CD4-positive, alpha-beta T cell (primary cell): ENCODE measurements around the gene COG3. TPM values are rescaled to one million over a fixed set of nuclear protein-coding genes. Genes with fewer than 3 reads are reported as not detected.

Experiments
- ATAC-seq: fragments of 200-7000 bp; cut with Tn5 transposase; one replicate; pipeline ENCODE4 v1.10.0; 2022; ENCODE audit warnings: mild to moderate bottlenecking; ENCODE audit not compliant: poor library complexity
- CTCF ChIA-PET: fragments of 350-600 bp; sonication (Branson Sonifier 250); formaldehyde crosslinking; loops from one replicate; lab custom pipeline; 2021; ENCODE audit warnings: antibody characterized with exemption, inconsistent platforms; lab: Charles Lee
- POLR2A ChIA-PET: fragments of 350-600 bp; sonication (Branson Sonifier 250); formaldehyde crosslinking; loops from one replicate; lab custom pipeline; 2021; ENCODE audit warnings: antibody characterized with exemption, inconsistent platforms; lab: Charles Lee
- DNase-seq, 14 experiments: peaks; one replicate each; pipeline ENCODE4 v3.0.0-alpha.2; 2013 to 2020; ENCODE audit warnings: mixed read lengths in 2 of 14
- H3K27ac ChIP-seq, 2 donors: one replicate each; pipeline versions ENCODE4 v1.5.1 to v1.7.0; 2013; ENCODE audit warnings: low read length in 2 of 2, low read depth in 1 of 2, mild to moderate bottlenecking in 1 of 2
- H3K27me3 ChIP-seq, 2 experiments: 1 replicate in 1 of 2; 2 replicates in 1 of 2; pipeline versions ENCODE4 v1.6.1 to v1.7.0; 2013; ENCODE audit warnings: low read length in 2 of 2, control low read depth in 1 of 2, mild to moderate bottlenecking in 1 of 2, moderate library complexity in 1 of 2; ENCODE audit not compliant: insufficient read depth in 2 of 2, control insufficient read depth in 1 of 2
- H3K36me3 ChIP-seq: one replicate; pipeline ENCODE4 v1.6.1; 2013; ENCODE audit warnings: low read length, control low read depth; ENCODE audit not compliant: insufficient read depth
- H3K4me1 ChIP-seq: one replicate; pipeline ENCODE4 v1.6.1; 2013; ENCODE audit warnings: low read length, control low read depth; ENCODE audit not compliant: insufficient read depth
- H3K4me3 ChIP-seq: one replicate; pipeline ENCODE4 v1.5.1; 2013; ENCODE audit warnings: mild to moderate bottlenecking, low read length, moderate library complexity
- H3K9me3 ChIP-seq, 2 experiments: 1 replicate in 1 of 2; 2 replicates in 1 of 2; pipeline versions ENCODE4 v1.6.1 to v1.7.0; 2013; ENCODE audit warnings: low read length in 2 of 2, mild to moderate bottlenecking in 2 of 2, control low read depth in 1 of 2, moderate library complexity in 1 of 2; ENCODE audit not compliant: control insufficient read depth in 1 of 2, insufficient read depth in 1 of 2
- H3K27ac Mint-ChIP-seq: one replicate; pipeline ENCODE4 v1.8.0; 2020; ENCODE audit warnings: mixed read lengths
- H3K27me3 Mint-ChIP-seq: one replicate; pipeline ENCODE4 v1.8.0; 2021; ENCODE audit warnings: mixed read lengths
- H3K36me3 Mint-ChIP-seq: one replicate; pipeline ENCODE4 v1.8.0; 2021; ENCODE audit warnings: low read depth, mixed read lengths
- H3K4me1 Mint-ChIP-seq: one replicate; pipeline ENCODE4 v1.8.0; 2021; ENCODE audit warnings: low read depth, mixed read lengths
- H3K4me3 Mint-ChIP-seq: one replicate; pipeline ENCODE4 v1.8.0; 2020; ENCODE audit warnings: mild to moderate bottlenecking, mixed read lengths
- H3K9me3 Mint-ChIP-seq: one replicate; pipeline ENCODE4 v1.8.0; 2020; ENCODE audit warnings: mixed read lengths
- CTCF ChIP-seq: fragments of 200-600 bp; IDR thresholded peaks from one replicate; pipeline ENCODE4 v1.8.0; 2022; ENCODE audit warnings: antibody characterized with exemption, mild to moderate bottlenecking
- intact Hi-C, 2 experiments: fragments of 100-400 bp; cut with DNase I in 1 of 2; cut with micrococcal nuclease in 1 of 2; formaldehyde crosslinking; loops; one replicate each; pipeline versions ENCODE4 v1.15.1 to v1.9.0; 2023 to 2025; cut with DNase I, micrococcal nuclease
- total RNA-seq, 174 experiments: library from RNA in 2 of 174; stranded (reverse) in 2 of 174; gene quantifications; one replicate each; pipeline ENCODE4 v1.2.3 and lab custom pipeline; 2021 to 2026

The COG3 gene
- total RNA-seq, 2 experiments from 2014 or later, result 52.8 to 57.0 TPM

DNA sequence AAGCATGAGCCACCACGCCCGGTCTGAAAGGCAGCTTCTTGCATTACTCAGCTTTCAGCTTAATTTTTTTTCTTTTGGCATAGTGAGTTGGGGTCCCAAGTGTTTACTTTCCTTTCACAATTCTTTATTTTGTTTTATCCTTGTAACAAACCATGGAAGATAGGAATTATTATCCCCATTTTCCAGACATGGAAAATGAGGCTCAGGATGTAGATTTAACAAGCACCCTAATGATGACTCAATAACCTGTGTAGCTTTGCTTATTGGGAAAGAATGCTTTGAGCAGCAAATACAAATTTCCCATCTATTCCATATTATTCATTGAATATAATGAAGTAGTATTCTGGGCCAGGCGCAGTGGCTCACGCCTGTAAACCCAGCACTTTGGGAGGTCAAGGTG, 13.5 kb upstream of the COG3 start:
- Mint-ChIP-seq H3K4me3 (no peak overlapping the region), H3K27me3 (no peaks in the 10 kb centered on the region), H3K9me3 (peaks cover 3% of the 10 kb centered on the region), H3K27ac (no peak overlapping the region), H3K36me3 (no peaks in the 10 kb centered on the region), H3K4me1 (no peaks in the 10 kb centered on the region)
- no peak for ATAC-seq
- TF ChIP-seq CTCF, result no peak
- intact Hi-C loops, result no loop called here
- Histone ChIP-seq H3K9me3 (no peaks in the 10 kb centered on the region), H3K27me3 (no peaks in the 10 kb centered on the region), H3K4me3 (no peak overlapping the region), H3K27ac (no peak overlapping the region), H3K4me1 (no peaks in the 10 kb centered on the region), H3K36me3 (no peaks in the 10 kb centered on the region)
- DNase-seq, result no peak
- ChIA-PET POLR2A (no interaction called here), CTCF (interaction anchor here (1.7 kb wide), 1 partner anchor 19 kb away, joined by 3 read pairs; no protein-coding TSS in a partner anchor)

DNA sequence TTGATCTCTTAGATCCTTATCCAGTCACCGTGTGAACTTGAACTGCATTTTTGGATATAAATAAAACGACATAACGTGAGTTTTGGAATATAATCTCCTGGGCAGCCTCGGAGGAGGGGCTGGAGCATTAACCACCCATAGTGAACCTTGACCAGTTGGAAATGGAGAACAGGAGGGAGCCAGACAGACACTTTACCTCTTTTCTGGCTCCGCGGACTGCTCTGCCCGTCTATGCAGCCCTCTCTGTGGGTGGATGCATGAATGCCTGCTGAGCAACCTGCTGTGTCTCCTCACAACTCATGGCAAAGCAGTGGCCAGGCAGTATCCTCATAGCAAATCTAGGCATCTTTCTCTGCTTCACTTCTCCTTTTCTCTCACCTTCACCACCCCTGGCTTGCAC, 10.5 kb upstream of the COG3 start:
- Mint-ChIP-seq H3K36me3 (no peaks in the 10 kb centered on the region), H3K4me3 (no peak overlapping the region), H3K27ac (no peak overlapping the region), H3K9me3 (peaks cover 8% of the 10 kb centered on the region), H3K27me3 (no peaks in the 10 kb centered on the region), H3K4me1 (no peaks in the 10 kb centered on the region)
- DNase-seq, result no peak
- H3K36me3 ChIP-seq, result no peaks in the 10 kb centered on the region
- H3K9me3 ChIP-seq, result peaks cover 0 to 11% of the 10 kb centered on the region in 2 experiments
- H3K27me3 ChIP-seq, result no peaks in the 10 kb centered on the region
- TF ChIP-seq CTCF, result no peak
- CTCF ChIA-PET, result no interaction called here
- H3K27ac ChIP-seq, result no peak overlapping the region
- no peak for ATAC-seq
- POLR2A ChIA-PET, result interaction anchor here (1.4 kb wide), 1 partner anchor 36 kb away, joined by 3 read pairs; the partner anchor contains the start of gene SLC25A30
- H3K4me3 ChIP-seq, result no peak overlapping the region
- intact Hi-C loops, result no loop called here
- H3K4me1 ChIP-seq, result no peaks in the 10 kb centered on the region

- no peak overlapping the region for H3K27ac ChIP-seq
- no peaks in the 10 kb centered on the region for H3K36me3 ChIP-seq
- H3K4me1 ChIP-seq, result no peaks in the 10 kb centered on the region
- Mint-ChIP-seq H3K27ac (no peak overlapping the region), H3K4me3 (no peak overlapping the region), H3K27me3 (no peaks in the 10 kb centered on the region), H3K4me1 (no peaks in the 10 kb centered on the region), H3K36me3 (no peaks in the 10 kb centered on the region), H3K9me3 (peaks cover 8% of the 10 kb centered on the region)
- DNase-seq (no peak), ATAC-seq (no peak)
- intact Hi-C loops, result loop anchor here in 1 of 2 experiments (5.0 kb wide), 1 partner anchor 746 kb away; no protein-coding TSS in a partner anchor
- no peak overlapping the region for H3K4me3 ChIP-seq
- no peak for TF ChIP-seq CTCF
- H3K27me3 ChIP-seq, result no peaks in the 10 kb centered on the region
- CTCF ChIA-PET, result no interaction called here
- peaks cover 0 to 11% of the 10 kb centered on the region in 2 experiments for H3K9me3 ChIP-seq
- POLR2A ChIA-PET, result no interaction called here
These were observed 8.4 kb upstream of the COG3 start for GRCh38 chr13:45456196-45456972.
